HepG2 (cell line): Measurements from ENCODE around the gene CBX2. TPM values are rescaled to one million over a fixed set of nuclear protein-coding genes. Genes with fewer than 3 reads are reported as not detected.

Source experiments
- ARID4A ChIP-seq: sonication (generic); formaldehyde crosslinking; IDR thresholded peaks from 2 replicates; pipeline ENCODE4 v1.5.0; 2020; ENCODE audit warnings: mild to moderate bottlenecking, missing genetic modification reagents, borderline replicate concordance
- BATF2 ChIP-seq: sonication (generic); formaldehyde crosslinking; IDR thresholded peaks from 2 replicates; pipeline ENCODE4 v1.8.0; 2022; ENCODE audit warnings: mild to moderate bottlenecking, missing genetic modification reagents, moderate library complexity
- CREM ChIP-seq, 2 experiments: sonication (generic) in 1 of 2; formaldehyde crosslinking in 1 of 2; IDR thresholded peaks; 2 replicates each; pipeline versions ENCODE4 v1.4.0 to v1.6.1; 2016 to 2020; ENCODE audit warnings: antibody characterized with exemption in 1 of 2, mild to moderate bottlenecking in 1 of 2, missing genetic modification reagents in 1 of 2
- GMEB1 ChIP-seq: sonication (generic); formaldehyde crosslinking; IDR thresholded peaks from 2 replicates; pipeline ENCODE4 v1.5.1; 2020; ENCODE audit warnings: missing genetic modification reagents, mild to moderate bottlenecking, borderline replicate concordance
- HDAC2 ChIP-seq: sonication (generic); formaldehyde crosslinking; IDR thresholded peaks from 2 replicates; pipeline ENCODE4 v1.4.0; 2020; ENCODE audit warnings: missing genetic modification reagents
- HNF1B ChIP-seq: sonication (generic); formaldehyde crosslinking; IDR thresholded peaks from 2 replicates; pipeline ENCODE4 v1.5.1; 2020; ENCODE audit warnings: mild to moderate bottlenecking, moderate library complexity, missing genetic modification reagents
- SATB2 ChIP-seq: sonication (generic); formaldehyde crosslinking; IDR thresholded peaks from 2 replicates; pipeline ENCODE4 v1.5.0; 2020; ENCODE audit warnings: missing genetic modification reagents
- SRY ChIP-seq: sonication (generic); formaldehyde crosslinking; IDR thresholded peaks from 2 replicates; pipeline ENCODE4 v1.8.0; 2022; ENCODE audit warnings: mild to moderate bottlenecking, missing genetic modification reagents
- TAF1 ChIP-seq: sonication (generic); formaldehyde crosslinking; IDR thresholded peaks from 2 replicates; pipeline ENCODE4 v1.4.0; 2020; ENCODE audit warnings: missing genetic modification reagents
- UBTF ChIP-seq: sonication (generic); formaldehyde crosslinking; IDR thresholded peaks from 2 replicates; pipeline ENCODE4 v1.4.0; 2020; ENCODE audit warnings: mild to moderate bottlenecking, missing genetic modification reagents
- XRCC5 ChIP-seq: fragments of 200-400 bp; formaldehyde crosslinking; optimal IDR thresholded peaks from 2 replicates; pipeline ENCODE3; 2017; ENCODE audit warnings: mild to moderate bottlenecking, low read length
- ZNF234 ChIP-seq: sonication (generic); formaldehyde crosslinking; conservative IDR thresholded peaks from 2 replicates; pipeline ENCODE4 v1.5.1; 2020; ENCODE audit warnings: mild to moderate bottlenecking, missing genetic modification reagents
- ZNF263 ChIP-seq: sonication (generic); formaldehyde crosslinking; IDR thresholded peaks from 2 replicates; pipeline ENCODE4 v1.4.0; 2020; ENCODE audit warnings: missing genetic modification reagents
- ZNF382 ChIP-seq: sonication (generic); formaldehyde crosslinking; IDR thresholded peaks from 2 replicates; pipeline ENCODE4 v1.5.0; 2020; ENCODE audit warnings: missing genetic modification reagents, mild to moderate bottlenecking, borderline replicate concordance
- ZNF652 ChIP-seq: IDR thresholded peaks from 2 replicates; pipeline ENCODE4 v1.6.1; 2016; ENCODE audit warnings: low read depth, borderline replicate concordance
- ZNF773 ChIP-seq: sonication (generic); formaldehyde crosslinking; IDR thresholded peaks from 2 replicates; pipeline ENCODE4 v1.4.0; 2020; ENCODE audit warnings: missing genetic modification reagents, borderline replicate concordance
- ZNF891 ChIP-seq: sonication (generic); formaldehyde crosslinking; IDR thresholded peaks from 2 replicates; pipeline ENCODE4 v1.5.0; 2020; ENCODE audit warnings: mild to moderate bottlenecking, missing genetic modification reagents
- polyA plus RNA-seq, 8 experiments: library from polyadenylated mRNA; depleted of rRNA in 3 of 8; stranded (reverse) in 7 of 8; unstranded in 1 of 8; fragments of >200 nt; fragmentation: Illumina TruSeq in 4 of 8; extraction: Trizol in 4 of 8; gene quantifications; 2 replicates each; pipeline versions ENCODE4 v1.2.1 to v1.2.3, GENCODE V29; 2011 to 2016; ENCODE audit warnings: low read depth in 4 of 8, missing spikeins in 1 of 8, mixed read lengths in 1 of 8; ENCODE audit not compliant: insufficient read depth in 1 of 8
- total RNA-seq, 5 experiments: library from RNA; depleted of rRNA; stranded (reverse); fragments of >200 nt; fragmentation: Illumina TruSeq; extraction: Trizol; gene quantifications; 2 replicates each; pipeline ENCODE4 v1.2.3, GENCODE V29; 2016; ENCODE audit warnings: low read depth in 1 of 5

CBX2 gene
- total and polyA plus RNA-seq, 2 of the 13 experiments (the other 11 are each of a cell fraction or from before 2014, with no cell fraction given) = 14.5 to 31.1 TPM

- peak; percentile 66 for TF ChIP-seq ARID4A
- TF ChIP-seq GMEB1 = 0 out of 2 replicates have a peak, but pooled peaks have one; percentile 17
- no peak for TF ChIP-seq BATF2 (CRISPR knock-in tag)
- TF ChIP-seq ZNF773 = no peak
- TF ChIP-seq SRY (CRISPR knock-in tag) = no peak
- peak; percentile 60; the same call in 1 of the 2 replicates for TF ChIP-seq ZNF891 (CRISPR knock-in tag)
- TF ChIP-seq ZNF652 = peak; percentile 98
- peak; percentile 50; the same call in 1 of the 2 replicates for TF ChIP-seq UBTF (CRISPR knock-in tag)
- peak; percentile 62 for TF ChIP-seq HDAC2 (CRISPR knock-in tag)
- no peak for TF ChIP-seq SATB2 (CRISPR knock-in tag)
- TF ChIP-seq ZNF234 (CRISPR knock-in tag) = 0 out of 2 replicates have a peak, but pooled peaks have one; percentile 26
- peak; percentile 71; the same call in 1 of the 2 replicates for TF ChIP-seq CREM (IDR thresholded peaks at IDR 0.05)
- no peak for TF ChIP-seq CREM (CRISPR knock-in tag; IDR thresholded peaks at IDR 0.05)
- peak; percentile 33 for TF ChIP-seq XRCC5
- TF ChIP-seq HNF1B (CRISPR knock-in tag) = peak; percentile 61
- TF ChIP-seq ZNF382 (CRISPR knock-in tag) = no peak
- TF ChIP-seq TAF1 (CRISPR knock-in tag) = peak; percentile 45; the same call in 1 of the 2 replicates
- TF ChIP-seq ZNF263 = peak; percentile 18; the same call in 1 of the 2 replicates
These were observed 59.3 kb downstream of the CBX2 start (continued) for GRCh38 chr17:79836972-79837887.
